Peyer's patch (tissue), 4 donors: ENCODE results near the gene KIF3B.

ENCODE experiments used
- CTCF ChIP-seq, 6 experiments: fragments of 450-650 bp in 4 of 6; fragments of 200-600 bp in 2 of 6; sonication (generic) in 1 of 6; IDR thresholded peaks; one replicate each; pipeline ENCODE4 v1.5.1; 2017 to 2019; ENCODE audit warnings: antibody characterized with exemption in 6 of 6, mild to moderate bottlenecking in 3 of 6, moderate library complexity in 1 of 6
- POLR2A ChIP-seq, 2 donors: fragments of 450-650 bp; IDR thresholded peaks; one replicate each; pipeline ENCODE4 v1.5.1; 2017; ENCODE audit warnings: antibody characterized with exemption in 2 of 2, mild to moderate bottlenecking in 2 of 2, moderate library complexity in 2 of 2

DNA sequence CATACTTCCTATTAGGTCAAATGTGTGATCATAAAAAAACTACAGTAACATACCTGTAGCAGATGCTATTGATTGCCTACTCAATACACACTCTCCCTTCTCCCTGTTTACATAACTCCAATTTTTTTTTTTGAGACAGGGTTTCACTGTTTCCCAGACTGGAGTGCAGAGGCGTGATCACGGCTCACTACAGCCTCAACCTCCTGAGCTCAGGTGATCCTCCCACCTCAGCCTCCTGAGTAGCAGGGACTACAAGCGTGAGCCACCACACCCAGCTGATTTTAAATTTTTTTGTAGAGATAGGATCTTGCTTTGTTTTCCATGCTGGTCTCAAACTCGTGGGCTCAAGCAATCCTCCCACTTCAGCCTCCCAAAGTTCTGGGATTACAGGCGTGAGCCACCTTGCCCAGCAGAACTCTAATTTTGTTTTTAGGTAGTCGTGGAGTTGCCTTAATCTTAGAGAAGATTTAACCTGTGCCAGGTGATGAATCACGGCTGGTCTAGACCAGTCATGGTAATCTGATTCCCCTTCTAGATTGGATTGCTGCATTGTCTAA, 14.0 kb upstream of the KIF3B start:
- TF ChIP-seq CTCF (IDR thresholded peaks at IDR 0.05) (no peak), POLR2A (IDR thresholded peaks at IDR 0.05) (no peak)
